Measurements from ENCODE around the gene HOXC6. TPM values are rescaled to one million over a fixed set of nuclear protein-coding genes. Genes with fewer than 3 reads are reported as not detected.

The HOXC6 gene
- total and polyA plus RNA-seq, 9 of the 15 experiments (the other 6 are each of a cell fraction or from before 2014, with no cell fraction given), result 0.06 to 4.0 (median 1.4) TPM

GRCh38 chr12:54035568-54036264 is 7.5 kb downstream of the HOXC6 start:
- in situ Hi-C loops (cut with MboI) (loop anchor here (5.0 kb wide), 1 partner anchor 97 kb away; no protein-coding TSS in a partner anchor), intact Hi-C loops (cut with micrococcal nuclease) (no loop called here)
- H3K36me3 ChIP-seq (ENCODE audit: control insufficient read depth, insufficient read depth, low read length), result no peaks in the 10 kb centered on the region
- ChIA-PET POLR2A (interaction anchor here (0.5 to 0.7 kb wide), 2 partner anchors 159 to 440 kb away, joined by 3 to 4 read pairs; no protein-coding TSS in a partner anchor), CTCF (ENCODE audit: low intra/inter-chr PET ratio) (no interaction called here)
- DNase-seq (ENCODE audit: extremely low read depth in 1 of 4, low spot score in 3 of 4) (no peak), FAIRE-seq (no peak), ATAC-seq (no peak)
- H3K79me2 ChIP-seq (ENCODE audit: control insufficient read depth, insufficient read depth, low read length), result no peaks in the 10 kb centered on the region
- H3K27me3 ChIP-seq (ENCODE audit: control insufficient read depth in 2 of 2, insufficient read depth in 2 of 2, low read length in 2 of 2), result peaks cover 9 to 13% of the 10 kb centered on the region in 2 experiments; a peak in 1 of 5 replicates
- no peak overlapping the region; a peak in 1 of 4 replicates for H3K9ac ChIP-seq (ENCODE audit: insufficient read depth in 1 of 2, low read depth in 2 of 2, low read length in 2 of 2)
- WGBS (ENCODE audit: insufficient coverage, low coverage, missing lambda C conversion rate), result 19% methylated on average over 6 of the region's 6 CpGs
- no peak overlapping the region for H2AFZ ChIP-seq (ENCODE audit: low read depth, low read length)
- TF ChIP-seq CBX5 (IDR thresholded peaks at IDR 0.05; ENCODE audit: borderline replicate concordance, low read depth), result no peak
- peak; percentile 96 for TF ChIP-seq ZSCAN29 (IDR thresholded peaks at IDR 0.05)
- no peak overlapping the region for H3K4me2 ChIP-seq (ENCODE audit: insufficient read depth, low read length)
- H4K20me1 ChIP-seq (replicated peaks; ENCODE audit: control insufficient read depth, insufficient read depth, low read length), result no peaks in the 10 kb centered on the region
- no peaks in the 10 kb centered on the region for H3K9me3 ChIP-seq (replicated peaks; ENCODE audit: control insufficient read depth, insufficient read depth, low read depth, low read length)
- H3K9me1 ChIP-seq (ENCODE audit: control insufficient read depth, insufficient read depth, low read length), result no peaks in the 10 kb centered on the region
- BruUV-seq (replicated peaks), result no TSS peak
- peaks cover 0 to 17% of the 10 kb centered on the region in 2 experiments; a peak in 3 of 5 replicates for H3K4me1 ChIP-seq (replicated peaks in 1 of 2; ENCODE audit: control insufficient read depth in 2 of 2, insufficient read depth in 2 of 2, low read length in 2 of 2)
- H3K27ac ChIP-seq (ENCODE audit: extremely low read depth, low read depth, low read length), result no peak overlapping the region
- H3K4me3 ChIP-seq, result no peak overlapping the region

GRCh38 chr12:54036620-54037359 is 8.6 kb downstream of the HOXC6 start:
- no peak for FAIRE-seq
- TF ChIP-seq KLF10 (CRISPR knock-in tag; IDR thresholded peaks at IDR 0.05), result no peak
- no peak for TF ChIP-seq THRA (IDR thresholded peaks at IDR 0.05)
- no peak for TF ChIP-seq HDAC8 (tag; IDR thresholded peaks at IDR 0.05)
- TF ChIP-seq, protein P1, sequence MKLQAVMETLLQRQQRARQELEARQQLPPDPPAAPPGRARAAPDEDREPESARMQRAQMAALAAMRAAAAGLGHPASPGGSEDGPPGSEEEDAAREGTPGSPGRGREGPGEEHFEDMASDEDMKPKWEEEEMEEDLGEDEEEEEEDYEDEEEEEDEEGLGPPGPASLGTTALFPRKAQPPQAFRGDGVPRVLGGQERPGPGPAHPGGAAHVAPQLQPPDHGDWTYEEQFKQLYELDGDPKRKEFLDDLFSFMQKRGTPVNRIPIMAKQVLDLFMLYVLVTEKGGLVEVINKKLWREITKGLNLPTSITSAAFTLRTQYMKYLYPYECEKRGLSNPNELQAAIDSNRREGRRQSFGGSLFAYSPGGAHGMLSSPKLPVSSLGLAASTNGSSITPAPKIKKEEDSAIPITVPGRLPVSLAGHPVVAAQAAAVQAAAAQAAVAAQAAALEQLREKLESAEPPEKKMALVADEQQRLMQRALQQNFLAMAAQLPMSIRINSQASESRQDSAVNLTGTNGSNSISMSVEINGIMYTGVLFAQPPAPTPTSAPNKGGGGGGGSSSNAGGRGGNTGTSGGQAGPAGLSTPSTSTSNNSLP (IDR thresholded peaks at IDR 0.05; ENCODE audit: borderline replicate concordance, low read depth, low read length), result no peak
- no peak for TF ChIP-seq JUND (IDR thresholded peaks at IDR 0.05; ENCODE audit: borderline replicate concordance, low read depth, low read length)
- TF ChIP-seq JUND (tag; IDR thresholded peaks at IDR 0.05; ENCODE audit: borderline replicate concordance, low read depth, low read length), result no peak
- no peak for TF ChIP-seq HNRNPUL1 (IDR thresholded peaks at IDR 0.05; ENCODE audit: low read length)
- TF ChIP-seq MEF2D (tag; conservative IDR thresholded peaks at IDR 0.05; ENCODE audit: low read depth), result no peak

More at GRCh38 chr12:54036620-54037359, 8.6 kb downstream of the HOXC6 start:
- no peak for DNase-seq (ENCODE audit: extremely low read depth in 1 of 4, low spot score in 3 of 4)
- Histone ChIP-seq H3K27ac (ENCODE audit: extremely low read depth, low read depth, low read length) (no peak overlapping the region), H3K27me3 (ENCODE audit: control insufficient read depth in 2 of 2, insufficient read depth in 2 of 2, low read length in 2 of 2) (peaks cover 9 to 13% of the 10 kb centered on the region in 2 experiments; a peak in 2 of 5 replicates), H3K79me2 (ENCODE audit: control insufficient read depth, insufficient read depth, low read length) (no peaks in the 10 kb centered on the region), H3K4me3 (no peak overlapping the region), H3K4me1 (replicated peaks in 1 of 2; ENCODE audit: control insufficient read depth in 2 of 2, insufficient read depth in 2 of 2, low read length in 2 of 2) (peaks cover 0 to 12% of the 10 kb centered on the region in 2 experiments; a peak in 3 of 5 replicates), H2AFZ (ENCODE audit: low read depth, low read length) (no peak overlapping the region), H3K9me1 (ENCODE audit: control insufficient read depth, insufficient read depth, low read length) (no peaks in the 10 kb centered on the region), H3K36me3 (ENCODE audit: control insufficient read depth, insufficient read depth, low read length) (no peaks in the 10 kb centered on the region), H3K9ac (ENCODE audit: insufficient read depth in 1 of 2, low read depth in 2 of 2, low read length in 2 of 2) (peak overlapping the region in 1 of 2 experiments; percentile 39; a peak in 2 of 4 replicates), H3K9me3 (replicated peaks; ENCODE audit: control insufficient read depth, insufficient read depth, low read depth, low read length) (no peaks in the 10 kb centered on the region), H4K20me1 (replicated peaks; ENCODE audit: control insufficient read depth, insufficient read depth, low read length) (no peaks in the 10 kb centered on the region), H3K4me2 (ENCODE audit: insufficient read depth, low read length) (no peak overlapping the region)
- CTCF ChIA-PET (ENCODE audit: low intra/inter-chr PET ratio), result no interaction called here
- 51% methylated on average over 13 of the region's 14 CpGs for WGBS (ENCODE audit: insufficient coverage, low coverage, missing lambda C conversion rate)
- POLR2A ChIA-PET, result interaction anchor here (0.6 kb wide), 1 partner anchor 122 kb away, joined by 3 read pairs; no protein-coding TSS in a partner anchor
- ATAC-seq, result no peak
- BruUV-seq (replicated peaks), result no TSS peak
- intact Hi-C loops (cut with micrococcal nuclease) (no loop called here), in situ Hi-C loops (cut with MboI) (loop anchor here (5.0 kb wide), 1 partner anchor 96 kb away; no protein-coding TSS in a partner anchor)
